GM18861 (cell line): Measurements from ENCODE around the gene TAF13.
"Not testable (repeated sequence)": the region's sequence is repeated elsewhere in the genome, so short reads cannot be mapped to it uniquely, and the experiment has no call there.

Experiments
- ATAC-seq: cut with Tn5 transposase; IDR thresholded peaks from one replicate; pipeline ENCODE4 v1.9.1; 2021; ENCODE audit not compliant: unreplicated experiment

Gene TAF13

DNA sequence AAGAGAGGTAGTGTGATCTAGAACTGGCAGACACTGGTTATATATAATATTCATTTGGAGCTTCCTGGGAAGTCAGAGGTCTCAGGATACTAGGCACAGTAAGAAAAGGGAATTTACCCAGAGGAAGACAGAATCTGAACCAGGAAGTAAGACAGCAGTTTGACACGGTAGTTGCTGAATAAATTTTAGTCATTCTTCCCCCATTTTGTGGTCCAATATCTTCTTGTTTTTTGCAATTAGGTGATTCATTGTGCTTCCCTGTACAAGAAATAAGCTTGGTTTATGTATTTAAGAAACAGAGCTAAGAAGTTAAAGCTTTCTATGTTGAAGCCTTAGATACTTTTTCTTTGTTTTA lies 16.0 kb upstream of the TAF13 start:
- no peak for ATAC-seq

DNA sequence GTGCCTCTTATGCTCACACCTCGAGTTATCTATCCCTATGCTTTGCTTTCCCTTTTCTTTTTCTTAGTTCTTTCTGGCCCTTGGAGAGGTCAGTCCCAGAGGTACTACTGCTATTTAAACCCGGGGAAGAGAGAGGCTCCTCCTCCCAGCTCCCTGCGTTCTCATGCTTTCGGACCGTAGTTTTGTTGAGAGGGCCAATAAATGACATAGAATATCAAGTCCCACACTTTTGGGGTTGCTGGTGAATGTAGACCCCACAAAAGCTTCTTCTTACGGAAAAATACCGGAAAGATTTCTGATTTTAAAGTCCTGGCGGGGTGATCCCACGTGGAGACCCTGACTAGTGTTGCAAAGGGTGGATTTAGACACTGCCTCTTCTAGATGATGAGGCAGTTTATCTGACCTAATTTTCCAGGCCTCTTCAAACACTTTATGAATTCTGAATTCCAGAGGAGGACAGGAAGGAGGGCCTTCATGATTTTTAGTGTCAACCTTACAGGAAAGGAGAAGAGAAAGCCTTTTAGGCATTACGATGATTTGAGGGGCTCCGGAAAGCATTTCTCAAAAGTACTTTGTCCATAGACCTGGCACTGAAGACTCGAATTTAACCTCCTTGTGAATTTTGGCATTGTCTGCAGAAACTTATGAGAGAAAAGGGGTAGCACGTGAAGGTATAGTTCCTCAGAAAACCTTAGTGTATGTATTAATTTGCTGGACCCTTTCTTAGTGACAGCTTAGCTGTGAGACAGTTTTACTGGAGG lies 15.5 kb upstream of the TAF13 start:
- ATAC-seq = peak; percentile 26

DNA sequence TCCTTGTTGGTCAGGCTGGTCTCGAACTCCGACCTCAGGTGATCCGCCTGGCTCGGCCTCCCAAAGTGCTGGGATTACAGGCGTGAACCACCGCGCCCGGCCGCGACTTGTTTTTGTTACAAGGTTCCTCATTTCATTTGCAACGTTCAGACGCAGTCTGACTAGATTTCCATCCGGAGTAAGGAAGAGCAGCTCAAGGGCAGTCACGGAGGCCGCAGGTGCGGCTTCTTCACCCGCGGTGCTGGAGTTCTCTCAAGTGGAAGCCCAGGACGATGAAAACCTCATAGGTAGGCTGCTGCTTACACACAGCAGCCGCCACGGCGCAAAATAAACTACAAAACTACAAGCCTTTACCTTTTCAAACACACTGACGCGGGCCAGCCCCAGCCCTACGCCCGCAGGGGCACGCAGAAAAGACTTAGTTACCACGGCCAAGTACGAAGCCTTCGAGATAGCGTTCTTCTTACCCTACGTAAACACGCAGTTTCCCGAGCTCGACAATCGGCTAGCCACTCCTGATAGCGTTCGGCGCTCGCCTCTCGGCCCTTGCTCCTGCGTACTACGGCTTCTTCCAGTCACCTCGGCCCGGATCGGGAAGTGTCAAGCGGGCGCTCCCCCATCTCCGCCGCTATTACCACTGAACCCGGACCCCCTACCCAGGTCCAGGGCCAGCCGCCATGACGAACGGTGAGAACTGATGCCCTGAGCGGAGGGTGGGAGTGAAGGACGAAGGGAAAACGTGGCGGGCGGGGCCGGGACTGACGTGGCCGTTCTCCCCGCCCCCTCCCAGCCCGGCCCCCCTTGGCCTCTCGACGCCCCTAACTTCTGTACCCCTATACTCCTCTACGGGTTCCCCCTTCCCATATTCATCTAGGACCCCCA lies 14.6 kb upstream of the TAF13 start, which contains the start of gene TMEM167B:
Gene TMEM167B (plus strand): TSS at position 569 of the 882 bp plus-strand sequence. CDS start 109 bp downstream, at position 678.
- peak; percentile 75 for ATAC-seq

DNA sequence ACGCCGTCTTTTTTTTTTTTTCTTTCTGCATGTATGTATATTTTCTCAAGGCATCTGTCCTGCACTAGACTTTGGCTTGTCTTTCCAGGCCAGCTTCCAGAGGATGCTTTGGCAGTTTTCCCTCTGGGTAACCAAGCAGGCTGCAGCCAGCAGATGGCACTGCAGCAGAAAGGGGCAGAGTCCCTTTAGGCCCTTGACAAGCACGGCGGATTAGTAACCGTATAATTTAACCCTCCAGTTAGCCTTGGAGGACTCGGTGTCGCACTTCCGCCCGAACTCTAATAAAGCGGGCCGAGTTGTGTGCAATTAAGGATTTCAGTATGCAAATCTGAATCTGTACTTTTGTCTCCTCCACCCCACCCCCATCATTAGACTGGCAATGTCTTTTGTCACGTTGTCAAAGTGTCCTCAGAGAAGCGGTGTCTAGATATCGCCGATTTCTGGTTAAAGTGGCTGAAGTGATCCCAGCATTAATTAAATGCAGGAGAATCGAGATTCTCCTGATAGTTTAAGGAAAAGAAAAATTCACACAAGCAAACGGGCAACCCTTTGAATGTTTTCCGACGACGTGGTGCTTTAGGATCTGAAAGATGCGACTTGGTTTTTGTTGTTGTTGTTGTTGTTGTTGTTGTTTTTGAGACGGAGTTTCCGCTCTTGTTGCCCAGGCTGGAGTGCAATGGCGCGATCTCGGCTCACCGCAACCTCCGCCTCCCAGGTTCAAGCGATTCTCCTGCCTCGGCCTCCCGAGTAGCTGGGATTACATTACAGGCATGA lies 13.6 kb upstream of the TAF13 start:
- ATAC-seq = peak; percentile 38

DNA sequence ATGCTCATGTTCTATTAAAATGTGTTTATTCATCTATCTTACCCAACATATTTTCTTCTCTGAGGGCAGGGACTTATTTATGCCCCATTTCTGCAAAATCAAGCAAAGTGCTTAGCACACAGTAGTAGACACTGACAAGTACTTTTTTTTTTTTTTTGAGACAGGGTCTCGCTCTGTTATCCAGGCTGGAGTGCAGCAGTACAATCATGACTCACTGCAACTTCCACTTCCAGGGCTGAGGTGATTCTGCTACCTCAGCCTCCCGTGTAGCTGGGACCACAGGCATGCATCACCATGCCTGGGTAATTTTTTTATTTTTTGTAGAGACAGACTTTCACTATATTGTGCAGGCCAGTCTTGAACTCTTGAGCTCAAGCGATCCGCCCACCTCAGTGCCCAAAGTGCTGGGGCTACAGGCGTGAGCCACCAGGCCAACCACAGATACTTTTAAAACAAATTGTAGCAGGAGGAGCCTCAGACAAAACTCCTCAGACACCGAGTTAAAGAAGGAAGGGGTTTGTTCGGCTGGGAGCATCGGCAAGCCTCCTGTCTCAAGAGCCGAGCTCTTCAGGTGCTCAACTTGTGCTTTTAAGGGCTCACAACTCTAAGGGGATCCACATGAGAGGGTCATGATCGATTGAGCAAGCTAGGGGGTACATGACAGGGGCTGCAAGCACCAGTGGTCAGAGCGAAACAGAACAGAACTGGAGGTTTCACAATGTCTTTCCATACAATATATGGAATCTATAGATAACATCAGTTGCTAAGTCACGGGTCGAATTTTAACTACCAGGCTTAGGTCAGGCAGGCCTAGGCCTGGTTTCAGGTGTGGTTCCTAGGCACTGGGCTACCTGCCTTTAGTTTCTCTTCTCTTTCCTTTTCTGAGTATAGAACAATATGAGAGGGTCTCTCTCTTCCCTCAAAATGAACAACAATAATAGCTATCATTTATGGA lies 9.0 kb upstream of the TAF13 start:
- no peak for ATAC-seq

DNA sequence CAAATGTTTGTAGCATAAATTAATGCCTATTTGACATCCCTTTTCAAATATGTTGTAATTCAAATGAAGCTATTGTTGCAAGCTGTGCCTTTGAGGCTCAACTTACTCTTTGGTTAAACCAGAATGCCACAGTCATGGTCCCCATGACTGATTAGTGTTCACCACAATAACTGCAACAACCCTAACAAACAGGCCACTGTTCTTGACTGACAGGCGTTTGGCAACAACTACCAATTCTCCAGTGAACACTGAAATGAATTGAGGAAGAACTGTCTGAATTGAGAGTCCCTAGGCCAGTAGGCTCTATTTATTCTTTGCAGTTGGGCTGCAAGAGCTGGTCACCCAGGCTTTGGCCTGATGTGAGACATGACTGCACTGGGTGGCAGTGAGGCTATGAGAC lies 8.1 kb upstream of the TAF13 start:
- ATAC-seq = no peak

DNA sequence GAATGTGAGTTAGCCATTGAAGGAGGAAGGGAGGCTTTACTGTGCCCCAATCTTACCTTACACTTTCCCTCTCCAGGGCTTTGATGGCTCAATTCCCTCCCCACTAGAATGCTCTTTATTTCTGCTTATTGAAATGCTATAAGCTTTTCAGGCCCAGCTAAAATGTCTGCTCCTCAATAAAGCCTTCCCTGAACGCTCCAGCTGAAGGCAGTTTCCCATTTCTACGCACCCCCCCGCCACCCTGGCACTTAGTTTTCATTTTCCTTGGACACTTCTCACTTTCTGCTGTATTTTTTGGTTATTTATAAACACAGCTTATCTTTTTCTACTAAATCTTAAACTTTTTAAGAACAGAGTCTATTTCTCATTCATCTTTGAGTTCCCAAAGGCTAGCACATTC lies 7.7 kb upstream of the TAF13 start:
- no peak for ATAC-seq

DNA sequence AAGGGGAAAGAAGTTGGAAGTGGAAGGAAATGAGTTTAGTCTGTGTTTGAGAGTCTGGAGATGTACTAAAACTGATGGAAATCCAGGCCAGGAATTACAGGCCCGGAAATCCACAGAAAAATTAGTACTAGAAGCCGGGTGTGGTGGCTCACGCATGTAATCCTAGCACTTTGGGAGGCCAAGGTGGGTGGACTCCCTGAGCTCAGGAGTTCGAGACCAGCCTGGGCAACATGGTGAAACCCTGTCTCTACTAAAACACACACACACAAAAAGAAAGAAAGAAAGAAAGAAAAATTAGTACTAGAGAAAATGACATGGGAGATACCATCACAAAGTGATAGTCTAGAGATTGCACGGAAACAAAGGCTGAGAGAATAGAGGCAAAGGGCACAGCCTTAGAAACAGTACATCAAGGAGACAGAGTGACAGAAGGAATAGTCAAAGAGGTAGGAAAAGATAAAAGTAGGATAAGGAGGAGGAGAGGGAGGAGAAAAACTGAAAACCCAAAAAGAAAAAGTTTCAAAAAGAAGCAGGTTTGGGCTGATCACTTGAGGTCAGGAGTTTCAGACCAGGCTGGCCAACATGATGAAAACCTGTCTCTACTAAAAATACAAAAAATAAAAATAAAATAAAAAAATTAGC lies 4.8 kb upstream of the TAF13 start:
- ATAC-seq = no peak

DNA sequence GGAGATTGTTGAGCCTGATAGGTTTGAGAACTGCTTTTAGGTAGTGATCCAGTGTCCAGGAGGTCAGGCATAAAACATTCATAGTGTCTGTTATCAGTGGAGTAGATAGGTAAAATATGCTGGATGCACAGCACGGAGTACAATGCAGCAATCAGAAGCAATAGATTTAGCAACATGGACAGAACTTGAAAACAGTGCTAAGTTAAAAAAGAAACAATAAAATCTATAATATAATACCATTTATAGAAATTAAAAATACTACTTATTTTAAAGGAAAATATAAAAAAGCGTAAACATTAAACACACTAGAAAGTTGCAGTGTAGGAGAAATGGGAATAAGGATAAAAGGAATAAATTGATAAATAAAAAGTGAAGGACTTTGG lies 3.4 kb upstream of the TAF13 start:
- no peak for ATAC-seq

DNA sequence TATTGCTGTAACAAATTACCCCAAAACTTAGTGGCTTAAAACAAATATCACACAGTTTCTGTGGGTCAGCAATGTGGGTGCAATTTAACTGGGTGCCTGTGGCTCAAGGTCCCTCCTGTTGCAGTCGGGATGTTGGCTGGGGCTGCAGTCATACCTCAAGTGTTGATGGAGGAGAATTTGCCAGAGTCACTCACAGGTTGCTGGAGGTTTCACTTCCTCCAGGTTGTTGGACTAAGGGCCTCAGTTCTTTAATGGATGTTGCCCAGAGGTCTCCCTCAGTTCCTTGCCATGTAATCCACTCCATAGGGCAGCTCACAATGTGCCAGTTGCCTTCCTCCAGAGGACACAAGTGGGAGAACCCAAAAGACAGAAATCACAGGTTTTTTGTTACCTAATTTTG lies 2.5 kb upstream of the TAF13 start:
- ATAC-seq = no peak

DNA sequence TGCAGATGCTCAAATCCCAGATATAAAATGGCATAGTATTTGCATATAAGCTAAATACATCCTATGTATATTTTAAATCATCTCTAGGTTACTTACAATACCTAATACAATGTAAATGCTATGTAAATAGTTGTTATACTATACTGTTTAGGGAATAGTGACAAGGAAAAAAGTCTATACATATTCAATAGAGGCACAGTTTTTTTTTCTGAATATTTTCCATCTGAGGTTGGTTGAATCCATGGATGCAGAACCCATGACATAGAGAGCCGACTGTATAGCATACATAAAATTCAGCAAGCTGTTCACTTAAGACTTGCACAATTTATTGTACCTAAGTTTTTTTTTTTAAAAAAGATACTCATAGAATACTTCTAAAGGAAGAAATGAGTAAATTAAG lies 6.5 kb downstream of the TAF13 start:
- ATAC-seq = no peak

DNA sequence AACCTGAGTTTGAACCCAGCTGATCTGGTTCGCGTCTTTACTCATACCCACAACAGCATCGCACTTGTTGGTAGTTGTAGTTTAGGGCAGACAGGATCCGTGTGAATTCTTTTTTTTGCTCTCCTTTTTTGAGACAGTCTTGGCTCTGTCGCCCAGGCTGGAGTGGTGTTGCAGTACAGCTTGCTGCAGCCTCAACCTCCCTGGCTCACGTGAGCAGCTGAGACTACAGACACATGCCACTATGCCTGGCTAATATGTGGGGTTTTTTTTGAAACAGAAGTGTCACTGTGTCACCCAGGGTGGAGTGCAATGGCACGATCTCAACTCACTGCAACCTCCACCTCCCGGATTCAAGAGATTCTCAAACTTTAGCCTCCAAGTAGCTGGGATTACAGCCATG lies 7.9 kb downstream of the TAF13 start:
- no peak for ATAC-seq

DNA sequence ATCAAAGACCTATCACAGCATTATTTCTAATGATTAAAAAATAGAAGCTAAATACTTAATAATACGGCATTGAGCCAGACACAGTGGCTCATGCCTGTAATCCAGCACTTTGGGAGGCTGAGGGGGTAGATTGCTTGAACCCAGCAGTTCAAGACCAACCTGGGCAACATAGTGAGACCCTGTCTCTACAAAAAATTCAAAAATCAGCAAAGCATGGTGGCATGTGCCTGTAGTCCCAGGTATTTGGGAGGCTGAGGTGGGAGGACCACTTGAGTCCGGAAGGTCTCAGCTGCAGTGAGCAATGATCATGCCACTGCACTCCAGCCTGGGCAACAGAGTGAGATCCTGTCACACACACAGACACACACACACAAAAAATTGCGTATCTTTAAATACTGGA lies 10.7 kb downstream of the TAF13 start:
- no peak for ATAC-seq

DNA sequence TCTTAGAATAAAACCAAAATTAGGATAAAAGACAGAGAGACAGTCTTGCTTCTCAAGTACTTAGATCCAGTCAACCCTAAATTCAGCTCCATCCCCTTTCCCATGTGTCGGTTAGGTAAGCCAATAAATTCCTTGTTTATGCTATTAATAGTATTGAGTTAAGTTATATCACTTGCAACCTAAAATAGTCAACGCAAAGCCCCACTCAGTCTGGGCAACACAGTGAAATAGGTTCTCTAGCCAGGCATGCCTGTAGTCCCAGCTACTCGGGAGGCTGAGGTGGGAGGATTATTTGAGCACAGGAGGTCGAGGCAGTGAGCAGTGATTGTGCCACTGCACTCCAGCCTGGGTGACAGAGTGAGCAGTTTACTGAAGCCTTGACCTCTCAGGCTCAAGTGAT lies 14.6 kb downstream of the TAF13 start:
- ATAC-seq = no peak

DNA sequence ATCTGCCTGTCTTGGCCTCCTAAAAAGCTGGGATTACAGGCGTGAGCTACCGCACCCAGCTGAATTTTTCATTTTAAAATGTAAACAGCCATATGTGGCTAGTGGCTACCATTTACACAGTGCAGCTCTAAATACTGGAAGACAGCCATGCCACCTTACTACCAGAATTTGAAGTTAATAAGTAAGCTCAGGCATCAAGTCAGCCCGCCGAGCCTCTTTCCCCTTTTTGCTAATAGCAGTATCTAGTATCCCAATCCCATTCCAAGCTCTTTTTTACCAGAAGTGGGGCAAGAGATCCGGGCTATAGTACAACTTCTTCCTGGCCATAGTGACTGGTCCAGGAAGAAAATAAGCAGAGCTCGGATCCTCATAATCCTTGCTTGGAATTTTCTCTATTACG lies 15.1 kb downstream of the TAF13 start:
- no peak for ATAC-seq

DNA sequence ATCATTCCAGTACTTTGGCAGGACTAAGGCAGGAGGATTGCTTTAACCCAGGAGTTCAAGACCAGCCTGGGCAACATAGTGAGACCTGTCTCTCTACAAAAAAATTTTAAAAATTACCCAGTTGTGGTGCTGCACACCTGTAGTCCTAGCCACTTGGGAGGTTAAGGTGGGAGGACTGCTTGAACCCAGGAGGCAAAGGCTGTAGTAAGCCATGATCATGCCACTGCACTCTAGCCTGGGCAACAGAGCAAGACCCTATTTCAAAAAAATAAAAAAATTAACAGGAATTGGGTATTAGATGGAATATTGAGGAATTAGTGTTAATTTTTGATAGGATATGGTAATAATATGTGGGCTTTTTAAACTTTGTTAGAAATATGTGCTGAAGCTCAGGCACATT lies 16.8 kb downstream of the TAF13 start:
- no peak for ATAC-seq

DNA sequence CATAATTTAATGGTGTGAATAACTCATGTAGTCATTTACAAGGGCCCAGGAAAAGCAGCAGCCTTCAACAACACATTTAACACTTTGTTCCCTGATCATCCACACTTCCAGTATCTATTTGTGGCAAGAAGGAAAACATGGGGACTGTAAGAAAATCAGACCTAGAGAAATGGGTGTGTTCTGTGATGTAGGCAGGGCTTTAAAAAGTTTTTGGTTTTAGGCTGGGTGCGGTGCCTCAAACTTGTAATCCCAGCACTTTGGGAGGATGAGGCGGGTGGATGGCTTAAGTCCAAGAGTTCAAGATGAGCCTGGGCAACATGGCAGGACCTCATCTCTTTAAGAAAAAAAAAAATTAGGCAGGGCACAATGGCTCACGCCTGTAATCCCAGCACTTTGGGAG lies 19.7 kb downstream of the TAF13 start:
- no peak for ATAC-seq

DNA sequence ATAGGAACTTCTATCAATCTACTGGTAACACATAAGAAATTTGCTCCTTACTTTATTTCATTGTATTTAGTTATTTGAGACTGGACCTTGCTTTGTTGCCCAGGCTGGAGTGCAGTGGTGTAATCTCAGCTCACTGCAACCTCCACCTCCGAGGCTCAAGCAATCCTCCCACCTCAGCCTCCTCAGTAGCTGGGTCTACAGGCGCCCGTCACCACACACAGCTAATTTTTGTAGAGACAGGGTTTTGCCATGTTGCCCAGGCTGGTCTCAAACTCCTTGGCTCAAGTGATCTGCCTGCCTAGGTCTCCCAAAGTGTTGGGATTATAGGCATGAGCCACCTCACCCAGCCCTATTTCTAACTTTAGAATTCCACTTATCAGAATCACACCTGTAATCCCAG lies 23.7 kb downstream of the TAF13 start:
- not testable (repeated sequence) for ATAC-seq

DNA sequence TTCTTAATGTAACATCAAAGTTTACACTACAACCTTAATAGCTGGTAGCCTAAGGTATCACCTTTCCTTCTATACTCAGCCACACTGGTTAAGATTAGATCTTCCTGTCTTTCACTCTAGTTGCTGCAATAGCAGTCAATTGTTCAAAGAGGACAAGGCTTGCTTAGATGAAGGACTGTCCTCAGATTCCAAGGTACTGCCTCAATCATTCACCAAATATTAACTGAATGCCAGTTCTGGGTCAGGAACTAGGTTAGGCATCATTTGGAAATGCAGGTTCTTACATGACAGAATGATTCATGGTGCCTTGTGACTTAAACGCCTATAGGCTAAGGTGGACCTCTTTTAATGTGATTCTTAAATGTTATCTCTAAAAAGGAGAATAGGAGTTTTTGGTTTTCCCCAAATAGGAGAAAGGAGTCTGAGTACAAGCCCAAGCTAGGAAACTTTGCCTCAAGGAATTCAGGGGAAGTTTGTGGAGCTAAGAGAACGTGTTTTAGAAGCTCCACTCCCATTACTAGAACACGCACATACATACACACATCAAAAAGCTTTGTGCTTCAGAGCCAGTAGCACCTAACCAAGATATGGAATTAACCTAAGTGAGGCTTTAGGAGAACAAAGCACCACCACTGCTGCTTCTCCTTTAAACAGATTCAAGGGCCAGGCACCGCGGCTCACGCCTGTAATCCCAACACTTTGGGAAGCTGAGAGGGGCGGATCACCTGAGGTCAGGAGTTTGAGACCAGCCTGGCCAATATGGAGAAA lies 25.4 kb downstream of the TAF13 start:
- no peak for ATAC-seq
